H9 (cell line): ENCODE measurements around the gene AAMP. TPM values are rescaled to one million over a fixed set of nuclear protein-coding genes. Genes with fewer than 3 reads are reported as not detected.

ENCODE experiments used
- DNase-seq: peaks from one replicate; pipeline ENCODE4 v3.0.0-alpha.2; 2017
- H2AFZ ChIP-seq: one replicate; pipeline ENCODE4 v1.6.1; 2013; ENCODE audit warnings: mild to moderate bottlenecking, low read length, control low read depth, moderate library complexity
- H2AK5ac ChIP-seq: 2 replicates; pipeline ENCODE4 v1.6.1; 2013; ENCODE audit warnings: low read length, control low read depth, mixed read lengths; ENCODE audit not compliant: insufficient read length
- H2BK120ac ChIP-seq: one replicate; pipeline ENCODE4 v1.6.1; 2013; ENCODE audit warnings: low read depth, mild to moderate bottlenecking, low read length, control low read depth, inconsistent platforms; ENCODE audit not compliant: poor library complexity, severe bottlenecking
- H2BK12ac ChIP-seq: 2 replicates; pipeline ENCODE4 v1.6.1; 2013; ENCODE audit warnings: low read length, control low read depth, mixed read lengths, low read depth; ENCODE audit not compliant: insufficient read length
- H2BK15ac ChIP-seq: 2 replicates; pipeline ENCODE4 v1.6.1; 2013; ENCODE audit warnings: low read depth, low read length, control low read depth
- H2BK20ac ChIP-seq: one replicate; pipeline ENCODE4 v1.6.1; 2013; ENCODE audit warnings: low read depth, mild to moderate bottlenecking, low read length, control low read depth, inconsistent platforms; ENCODE audit not compliant: poor library complexity, severe bottlenecking
- H2BK5ac ChIP-seq: 2 replicates; pipeline ENCODE4 v1.6.1; 2013; ENCODE audit warnings: low read length, control low read depth, mixed read lengths; ENCODE audit not compliant: insufficient read length
- H3K14ac ChIP-seq: 2 replicates; pipeline ENCODE4 v1.6.1; 2013; ENCODE audit warnings: low read length, control low read depth; ENCODE audit not compliant: insufficient read depth
- H3K18ac ChIP-seq: 2 replicates; pipeline ENCODE4 v1.6.1; 2013; ENCODE audit warnings: low read depth, mild to moderate bottlenecking, mixed read lengths, low read length, control low read depth; ENCODE audit not compliant: insufficient read length
- H3K23ac ChIP-seq: 2 replicates; pipeline ENCODE4 v1.6.1; 2013; ENCODE audit warnings: low read length, control low read depth, mixed read lengths, low read depth; ENCODE audit not compliant: insufficient read length
- H3K23me2 ChIP-seq: 2 replicates; pipeline ENCODE4 v1.6.1; 2013; ENCODE audit warnings: low read depth, mild to moderate bottlenecking, mixed read lengths, low read length, control low read depth; ENCODE audit not compliant: insufficient read length, poor library complexity, severe bottlenecking
- H3K27ac ChIP-seq: 2 replicates; pipeline ENCODE4 v1.5.1; 2013; ENCODE audit warnings: low read length, control low read depth, mixed read lengths, low read depth; ENCODE audit not compliant: insufficient read length
- H3K27me3 ChIP-seq: 2 replicates; pipeline ENCODE4 v1.6.1; 2013; ENCODE audit warnings: low read length, control low read depth, inconsistent platforms; ENCODE audit not compliant: insufficient read depth
- H3K4ac ChIP-seq: 2 replicates; pipeline ENCODE4 v1.6.1; 2013; ENCODE audit warnings: low read depth, mild to moderate bottlenecking, control low read depth, inconsistent platforms, low read length, moderate library complexity
- H3K4me1 ChIP-seq: 2 replicates; pipeline ENCODE4 v1.6.1; 2013; ENCODE audit warnings: low read length, control low read depth, inconsistent platforms; ENCODE audit not compliant: insufficient read depth
- H3K4me2 ChIP-seq: 2 replicates; pipeline ENCODE4 v1.6.1; 2013; ENCODE audit warnings: low read length, control low read depth, mixed read lengths; ENCODE audit not compliant: insufficient read length, insufficient read depth
- H3K56ac ChIP-seq: 2 replicates; pipeline ENCODE4 v1.6.1; 2013; ENCODE audit warnings: low read depth, mild to moderate bottlenecking, mixed read lengths, low read length, control low read depth; ENCODE audit not compliant: insufficient read length
- H3K79me1 ChIP-seq: 2 replicates; pipeline ENCODE4 v1.6.1; 2013; ENCODE audit warnings: low read depth, mild to moderate bottlenecking, moderate library complexity, low read length, control low read depth, inconsistent platforms; ENCODE audit not compliant: insufficient read depth, poor library complexity, severe bottlenecking
- H3K79me2 ChIP-seq: 2 replicates; pipeline ENCODE4 v1.6.1; 2013; ENCODE audit warnings: low read length, control low read depth, inconsistent platforms; ENCODE audit not compliant: insufficient read depth
- H3K9ac ChIP-seq: 2 replicates; pipeline ENCODE4 v1.6.1; 2013; ENCODE audit warnings: low read length, control low read depth, mixed read lengths; ENCODE audit not compliant: insufficient read length; ENCODE audit errors: extremely low read depth
- H3K9me3 ChIP-seq: one replicate; pipeline ENCODE4 v1.6.1; 2013; ENCODE audit warnings: low read depth, low read length, inconsistent platforms; ENCODE audit not compliant: control insufficient read depth
- H3T11ph ChIP-seq: one replicate; pipeline ENCODE4 v1.6.1; 2013; ENCODE audit warnings: mild to moderate bottlenecking, low read length, control low read depth, inconsistent platforms
- H4K20me1 ChIP-seq: one replicate; pipeline ENCODE4 v1.6.1; 2013; ENCODE audit not compliant: control insufficient read depth, insufficient read length, insufficient read depth
- H4K5ac ChIP-seq: 2 replicates; pipeline ENCODE4 v1.6.1; 2013; ENCODE audit warnings: low read depth, mild to moderate bottlenecking, mixed read lengths, low read length, control low read depth; ENCODE audit not compliant: insufficient read length
- H4K8ac ChIP-seq: replicated peaks from 2 replicates; pipeline ENCODE4 v1.6.1; 2013; ENCODE audit warnings: low read length, control low read depth, mixed read lengths, low read depth; ENCODE audit not compliant: insufficient read length
- H4K91ac ChIP-seq: 2 replicates; pipeline ENCODE4 v1.6.1; 2013; ENCODE audit warnings: low read depth, mild to moderate bottlenecking, moderate library complexity, mixed read lengths, low read length, control low read depth; ENCODE audit not compliant: insufficient read length
- H3K27ac Mint-ChIP-seq, 3 experiments: 2 replicates in 2 of 3; 3 replicates in 1 of 3; pipeline ENCODE4 v1.8.0; 2020 to 2021; ENCODE audit warnings: mixed read lengths in 3 of 3, mild to moderate bottlenecking in 1 of 3, moderate library complexity in 1 of 3
- H3K27me3 Mint-ChIP-seq: 2 replicates; pipeline ENCODE4 v1.8.0; 2021; ENCODE audit warnings: low read depth, mild to moderate bottlenecking, moderate library complexity, mixed read lengths
- H3K36me3 Mint-ChIP-seq, 3 experiments: 2 replicates in 2 of 3; 3 replicates in 1 of 3; pipeline ENCODE4 v1.8.0; 2020 to 2021; ENCODE audit warnings: low read depth in 3 of 3, mixed read lengths in 3 of 3; ENCODE audit not compliant: insufficient read depth in 1 of 3
- H3K4me1 Mint-ChIP-seq, 2 experiments: 2 replicates each; pipeline ENCODE4 v1.8.0; 2020; ENCODE audit warnings: mixed read lengths in 2 of 2
- H3K4me3 Mint-ChIP-seq, 2 experiments: 2 replicates in 1 of 2; 3 replicates in 1 of 2; pipeline ENCODE4 v1.8.0; 2020 to 2021; ENCODE audit warnings: mild to moderate bottlenecking in 2 of 2, mixed read lengths in 2 of 2, moderate library complexity in 1 of 2
- H3K9me3 Mint-ChIP-seq, 2 experiments: 2 replicates in 1 of 2; 3 replicates in 1 of 2; pipeline ENCODE4 v1.8.0; 2020; ENCODE audit warnings: mild to moderate bottlenecking in 2 of 2, mixed read lengths in 2 of 2, moderate library complexity in 1 of 2
- CTCF ChIP-seq: fragments of 200-600 bp; sonication (generic); conservative IDR thresholded peaks from 3 replicates; pipeline ENCODE4 v1.8.0; 2021; ENCODE audit warnings: antibody characterized with exemption, mild to moderate bottlenecking
- WGBS: extraction: QIAGEN DNeasy Blood & Tissue Kit; methylation state at CpG from one replicate; pipeline ENCODE4 v1.1.7; 2013; ENCODE audit warnings: missing lambda C conversion rate, low lambda C conversion rate, mixed read lengths; ENCODE audit not compliant: insufficient read length; ENCODE audit errors: extremely low coverage; 5-methylcytosine and 5-hydroxymethylcytosine counted together
- total RNA-seq: library from RNA; stranded (reverse); gene quantifications from 2 replicates; pipeline ENCODE4 v1.2.1, GENCODE V29; 2021

The AAMP gene
- total RNA-seq, 1 experiment from 2014 or later = 103 TPM

DNA sequence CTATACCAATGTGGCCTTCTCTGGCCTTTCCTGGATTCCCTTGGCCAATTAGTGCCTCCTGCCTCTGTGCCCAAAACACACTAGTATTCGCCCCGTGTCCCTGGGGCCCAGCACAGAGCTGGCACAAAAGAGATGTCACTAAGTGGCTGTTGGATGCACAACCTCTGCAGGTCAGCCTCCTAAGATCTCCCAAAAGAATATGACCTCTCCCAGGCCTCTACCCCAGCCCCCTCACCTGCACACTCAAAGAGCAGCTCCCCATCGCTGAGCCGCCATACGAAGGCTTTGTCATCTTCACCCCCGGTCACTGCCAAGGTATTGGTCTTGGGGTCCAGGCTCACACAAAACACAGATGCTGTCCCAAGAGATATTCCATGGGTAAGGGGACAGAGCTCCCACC lies 2.7 kb downstream of the AAMP start:
- DNase-seq = no peak
- peaks cover 18% of the 10 kb centered on the region in 2 experiments for H3K4me1 Mint-ChIP-seq
- H2BK5ac ChIP-seq = no peak overlapping the region
- no CpG with 5 or more reads among the region's 6 CpGs for WGBS
- H3K9me3 Mint-ChIP-seq = no peaks in the 10 kb centered on the region
- H2AFZ ChIP-seq = no peak overlapping the region
- H3K79me1 ChIP-seq = no peaks in the 10 kb centered on the region
- peaks cover 19 to 42% (median 38%) of the 10 kb centered on the region in 3 experiments; a peak in 6 of 7 replicates for H3K36me3 Mint-ChIP-seq
- H4K8ac ChIP-seq = no peak overlapping the region
- no peak overlapping the region for H4K91ac ChIP-seq
- no peak overlapping the region for H3K9ac ChIP-seq
- peak overlapping the region in 1 of 2 experiments; percentile 30; a peak in 3 of 5 replicates for H3K4me3 Mint-ChIP-seq
- H3K56ac ChIP-seq = no peak overlapping the region
- no peak for TF ChIP-seq CTCF
- peaks cover 9% of the 10 kb centered on the region for H3K23me2 ChIP-seq
- H3T11ph ChIP-seq = no peak overlapping the region
- no peaks in the 10 kb centered on the region for H3K4me1 ChIP-seq
- H2BK15ac ChIP-seq = no peak overlapping the region
- H2BK120ac ChIP-seq = no peak overlapping the region
- no peaks in the 10 kb centered on the region; the same call in 1 of the 2 replicates for H3K27me3 Mint-ChIP-seq
- no peak overlapping the region for H3K27ac ChIP-seq
- no peak overlapping the region for H2AK5ac ChIP-seq
- H3K4ac ChIP-seq = no peak overlapping the region
- no peak overlapping the region for H2BK12ac ChIP-seq
- no peaks in the 10 kb centered on the region for H3K9me3 ChIP-seq
- no peak overlapping the region for H3K4me2 ChIP-seq
- H4K20me1 ChIP-seq = no peaks in the 10 kb centered on the region
- no peaks in the 10 kb centered on the region for H3K27me3 ChIP-seq
- H3K18ac ChIP-seq = no peak overlapping the region
- H3K27ac Mint-ChIP-seq = no peak overlapping the region
- no peak overlapping the region for H4K5ac ChIP-seq
- H3K23ac ChIP-seq = no peak overlapping the region
- H3K14ac ChIP-seq = no peak overlapping the region
- H2BK20ac ChIP-seq = no peak overlapping the region
- no peaks in the 10 kb centered on the region for H3K79me2 ChIP-seq
